GM18858 (cell line): ENCODE data around the gene KCNJ12.

Source experiments
- ATAC-seq: cut with Tn5 transposase; IDR thresholded peaks from one replicate; pipeline ENCODE4 v1.9.1; 2021; ENCODE audit not compliant: unreplicated experiment

KCNJ12 gene

GRCh38 chr17:21363776-21364642, 12.1 kb upstream of the KCNJ12 start:
- no peak for ATAC-seq

- no peak for ATAC-seq
Observed at GRCh38 chr17:21365016-21365415, 11.1 kb upstream of the KCNJ12 start.

- ATAC-seq: no peak
Observed at GRCh38 chr17:21368545-21369246, 7.5 kb upstream of the KCNJ12 start.

GRCh38 chr17:21369395-21369794, 6.8 kb upstream of the KCNJ12 start:
- ATAC-seq: no peak

GRCh38 chr17:21370430-21370829, 5.7 kb upstream of the KCNJ12 start:
- no peak for ATAC-seq

- no peak for ATAC-seq
Observed at GRCh38 chr17:21371511-21372081, 4.6 kb upstream of the KCNJ12 start.

GRCh38 chr17:21372256-21372954, 3.8 kb upstream of the KCNJ12 start:
- ATAC-seq: no peak

- ATAC-seq: no peak
Observed at GRCh38 chr17:21373036-21373435, 3.1 kb upstream of the KCNJ12 start.

GRCh38 chr17:21373696-21374440, 2.3 kb upstream of the KCNJ12 start:
- no peak for ATAC-seq

- no peak for ATAC-seq
Observed at GRCh38 chr17:21374441-21375161, 1.6 kb upstream of the KCNJ12 start.

- no peak for ATAC-seq
Observed at GRCh38 chr17:21375162-21375560, 996 bp upstream of the KCNJ12 start.

- no peak for ATAC-seq
Observed at GRCh38 chr17:21375757-21376080, 438 bp upstream of the KCNJ12 start.

GRCh38 chr17:21376759-21377690, 868 bp downstream of the KCNJ12 start:
- ATAC-seq: no peak

- ATAC-seq: no peak
Observed at GRCh38 chr17:21377705-21378396, 1.7 kb downstream of the KCNJ12 start.

GRCh38 chr17:21378553-21378952, 2.4 kb downstream of the KCNJ12 start:
- no peak for ATAC-seq

- no peak for ATAC-seq
Observed at GRCh38 chr17:21379080-21379711, 3.0 kb downstream of the KCNJ12 start.

- ATAC-seq: no peak
Observed at GRCh38 chr17:21380659-21381058, 4.5 kb downstream of the KCNJ12 start.

GRCh38 chr17:21381076-21381706, 5.0 kb downstream of the KCNJ12 start:
- ATAC-seq: no peak
